Lower leg skin (tissue), 3 donors: ENCODE data around the gene DMD.

ENCODE experiments used
- CTCF ChIP-seq, 3 donors: fragments of 450-650 bp; IDR thresholded peaks; one replicate each; pipeline ENCODE4 v1.5.1; 2016; ENCODE audit warnings: antibody characterized with exemption in 3 of 3, mild to moderate bottlenecking in 3 of 3, moderate library complexity in 2 of 3
- POLR2A ChIP-seq, 2 donors: fragments of 450-650 bp; IDR thresholded peaks; one replicate each; pipeline ENCODE4 v1.6.1; 2016 to 2017; ENCODE audit warnings: antibody characterized with exemption in 2 of 2, mild to moderate bottlenecking in 1 of 2, moderate library complexity in 1 of 2

DNA sequence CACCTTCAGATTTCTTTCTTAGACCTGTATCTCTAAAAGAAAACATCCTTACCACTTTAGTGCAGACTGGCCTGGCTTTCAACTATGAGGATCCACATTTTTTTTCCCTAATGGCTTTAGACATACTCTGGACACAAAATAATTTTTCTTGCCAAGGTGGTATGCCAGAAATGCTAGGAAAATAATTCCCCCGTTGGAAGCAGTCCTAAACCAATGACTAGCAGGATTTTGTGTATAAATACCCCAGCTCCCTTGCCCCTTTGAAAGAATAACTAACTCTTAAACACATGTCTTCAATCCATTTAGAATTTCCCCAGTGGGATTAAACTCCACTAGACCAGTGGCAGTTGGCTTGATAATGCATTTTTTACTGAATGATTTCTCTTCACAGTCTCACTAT, 1639.0 kb downstream of the DMD start:
- TF ChIP-seq CTCF (IDR thresholded peaks at IDR 0.05) (no peak), POLR2A (IDR thresholded peaks at IDR 0.05) (no peak)
